GM15510 (cell line): ENCODE measurements around the gene FBXO4.

Source experiments
- POLR2A ChIP-seq: IDR thresholded peaks from 3 replicates; pipeline ENCODE4 v1.6.1; 2011; ENCODE audit warnings: borderline replicate concordance; ENCODE audit not compliant: insufficient read length; ENCODE audit errors: extremely low read depth

The FBXO4 gene

GRCh38 chr5:41924872-41925554, at the start of gene FBXO4:
Gene FBXO4, plus strand, starts transcription at chr5:41925281. Its CDS starts 29 bp downstream, at chr5:41925310.
- peak; percentile 70 for TF ChIP-seq POLR2A

GRCh38 chr5:41876678-41877077, 48.4 kb upstream of the FBXO4 start:
- TF ChIP-seq POLR2A: no peak

GRCh38 chr5:41877408-41877807, 47.7 kb upstream of the FBXO4 start:
- no peak for TF ChIP-seq POLR2A

GRCh38 chr5:41878173-41878572, 46.9 kb upstream of the FBXO4 start:
- no peak for TF ChIP-seq POLR2A

- TF ChIP-seq POLR2A: no peak
These were observed 46.2 kb upstream of the FBXO4 start for GRCh38 chr5:41878643-41879478.

GRCh38 chr5:41882765-41883164, 42.3 kb upstream of the FBXO4 start:
- no peak for TF ChIP-seq POLR2A

- no peak for TF ChIP-seq POLR2A
These were observed 41.8 kb upstream of the FBXO4 start for GRCh38 chr5:41883243-41883642.

- no peak for TF ChIP-seq POLR2A
These were observed 41.1 kb upstream of the FBXO4 start for GRCh38 chr5:41883936-41884335.

GRCh38 chr5:41885286-41885685, 39.8 kb upstream of the FBXO4 start:
- TF ChIP-seq POLR2A: no peak

- no peak for TF ChIP-seq POLR2A
These were observed 33.9 kb upstream of the FBXO4 start for GRCh38 chr5:41891066-41891707.

- no peak for TF ChIP-seq POLR2A
These were observed 33.0 kb upstream of the FBXO4 start for GRCh38 chr5:41892031-41892430.

- TF ChIP-seq POLR2A: no peak
These were observed 31.8 kb upstream of the FBXO4 start for GRCh38 chr5:41893074-41893851.

GRCh38 chr5:41896230-41896629, 28.9 kb upstream of the FBXO4 start:
- no peak for TF ChIP-seq POLR2A

- TF ChIP-seq POLR2A: no peak
These were observed 21.6 kb upstream of the FBXO4 start for GRCh38 chr5:41903382-41903891.
